GM12891 (cell line): ENCODE data around the gene GUCA1A.

Experiments used
- DNase-seq: peaks from one replicate; pipeline ENCODE4 v3.0.0; 2011; ENCODE audit warnings: low spot score; ENCODE audit not compliant: insufficient read length
- FAIRE-seq: peaks from 2 replicates; lab custom pipeline; 2011; peaks lifted over from hg19 to GRCh38; lab: Jason Lieb, UNC
- PAX5 ChIP-seq: IDR thresholded peaks from 2 replicates; pipeline ENCODE4 v1.6.1; 2011; ENCODE audit warnings: low read length, moderate library complexity, mild to moderate bottlenecking; ENCODE audit not compliant: insufficient read depth, severe bottlenecking
- POLR2A ChIP-seq: IDR thresholded peaks from 2 replicates; pipeline ENCODE4 v1.6.1; 2011; ENCODE audit warnings: low read depth, low read length, control low read depth
- POLR2AphosphoS5 ChIP-seq: IDR thresholded peaks from 2 replicates; pipeline ENCODE4 v1.6.1; 2011; ENCODE audit warnings: low read depth, low read length, control low read depth
- POU2F2 ChIP-seq: IDR thresholded peaks from 2 replicates; pipeline ENCODE4 v1.6.1; 2011; ENCODE audit warnings: low read depth, mild to moderate bottlenecking, control low read depth, low read length, moderate library complexity
- SPI1 ChIP-seq: IDR thresholded peaks from 2 replicates; pipeline ENCODE4 v1.6.1; 2011; ENCODE audit warnings: low read depth, low read length, control low read depth
- TAF1 ChIP-seq: IDR thresholded peaks from 2 replicates; pipeline ENCODE4 v1.6.1; 2011; ENCODE audit warnings: low read depth, low read length, control low read depth

Gene GUCA1A

GRCh38 chr6:42135722-42136121 lies 37.4 kb upstream of the GUCA1A start:
- FAIRE-seq (no peak), DNase-seq (no peak)
- TF ChIP-seq POU2F2, result no peak
- TF ChIP-seq SPI1, result no peak
- TF ChIP-seq TAF1, result no peak
- TF ChIP-seq POLR2A, result no peak

DNA sequence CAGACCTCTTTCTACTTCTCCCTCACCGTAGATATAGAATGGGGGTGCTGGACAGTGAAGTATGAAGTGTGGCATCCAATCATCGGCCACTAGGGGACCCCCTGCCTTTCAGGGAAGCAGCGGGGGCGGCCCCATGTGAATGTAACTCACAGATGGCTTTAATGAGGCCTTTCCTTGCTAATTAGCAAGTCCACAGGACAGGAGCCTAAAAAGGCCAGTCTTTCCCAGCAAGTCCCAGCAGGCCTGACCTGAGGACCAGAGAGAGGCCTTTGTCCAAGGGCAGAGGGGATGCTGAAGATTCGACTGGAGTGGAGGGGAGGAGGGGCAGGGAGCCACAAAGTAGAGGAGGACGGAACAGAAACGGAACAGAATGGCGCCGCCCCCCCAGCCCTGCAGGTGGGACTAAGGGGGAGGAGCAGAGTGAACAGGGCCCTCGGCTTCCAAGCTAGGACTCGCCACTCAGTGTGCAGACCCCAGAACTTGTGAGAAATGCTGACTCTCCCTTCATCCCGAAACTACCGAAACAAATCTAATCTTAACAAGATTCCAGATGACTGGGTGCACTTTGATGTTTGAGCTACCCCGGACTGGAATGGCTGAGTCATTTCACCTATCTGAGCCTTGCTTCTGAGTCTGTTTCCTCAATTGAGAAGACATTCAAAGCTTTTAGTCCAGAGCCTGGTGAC lies 36.5 kb upstream of the GUCA1A start:
- peak; percentile 72 for DNase-seq
- TF ChIP-seq POLR2AphosphoS5 (no peak), SPI1 (peak; percentile 27; the same call in 1 of the 2 replicates)
- peak; percentile 38 for FAIRE-seq

GRCh38 chr6:42137194-42137753 lies 35.9 kb upstream of the GUCA1A start:
- DNase-seq (no peak), FAIRE-seq (no peak)
- TF ChIP-seq POLR2AphosphoS5 (no peak), POU2F2 (no peak), POLR2A (no peak), TAF1 (no peak), PAX5 (no peak), SPI1 (no peak)

GRCh38 chr6:42138190-42138589 lies 35.0 kb upstream of the GUCA1A start:
- FAIRE-seq, result no peak
- TF ChIP-seq TAF1 (no peak), POLR2AphosphoS5 (no peak), POLR2A (no peak), SPI1 (no peak), POU2F2 (no peak), PAX5 (no peak)
- DNase-seq, result no peak

DNA sequence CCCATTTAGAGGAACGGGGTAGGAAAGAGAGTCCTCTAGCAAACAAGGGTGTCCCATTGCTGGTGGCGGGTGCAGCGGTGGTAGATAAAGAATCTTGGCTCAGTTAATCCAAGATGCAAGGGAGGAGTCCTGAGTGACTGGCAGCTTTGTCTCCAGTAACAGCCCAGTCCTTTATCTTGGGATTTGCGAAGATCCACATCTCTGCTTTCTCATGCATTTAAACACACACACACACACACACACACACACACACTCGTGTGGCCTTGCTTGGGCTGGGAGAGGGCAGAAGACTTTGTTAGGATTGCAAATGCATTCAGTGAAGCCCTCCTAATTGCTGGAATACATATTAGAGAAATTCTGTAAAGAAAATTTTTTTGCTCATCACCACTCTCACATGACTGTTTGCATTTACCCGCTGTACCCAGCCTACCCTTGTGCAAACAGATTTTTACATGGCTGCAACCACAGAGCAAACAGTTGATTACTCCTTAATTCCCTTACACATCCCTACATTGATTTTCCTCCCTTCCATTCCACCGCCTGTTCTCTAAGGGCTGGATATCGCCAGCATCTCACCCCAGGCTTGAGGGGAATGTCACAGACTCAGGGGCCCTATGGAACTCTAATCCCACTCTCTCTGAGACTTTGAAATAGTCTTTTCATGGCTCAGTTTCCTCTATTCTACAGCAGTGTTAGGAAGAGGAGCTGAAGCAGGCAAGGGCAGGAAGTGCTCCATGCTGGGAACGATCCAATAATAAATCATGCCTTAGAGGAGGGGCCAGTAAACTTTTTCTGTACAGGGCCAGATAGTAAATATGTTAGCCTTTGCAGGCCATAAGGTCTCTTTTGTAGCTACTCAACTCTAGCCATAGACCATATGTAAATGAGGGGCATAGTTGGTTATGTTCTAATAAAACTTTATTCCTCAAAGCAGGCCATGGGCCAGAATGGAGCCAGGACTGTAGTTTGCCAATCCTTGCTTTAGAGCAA lies 34.2 kb upstream of the GUCA1A start:
- DNase-seq, result no peak
- FAIRE-seq, result no peak
- TF ChIP-seq POU2F2 (no peak), POLR2A (no peak), PAX5 (no peak), POLR2AphosphoS5 (no peak), SPI1 (no peak), TAF1 (no peak)

- DNase-seq (no peak), FAIRE-seq (no peak)
Measured at GRCh38 chr6:42140032-42140431, 33.1 kb upstream of the GUCA1A start.

GRCh38 chr6:42140756-42141602 lies 32.2 kb upstream of the GUCA1A start:
- FAIRE-seq (no peak), DNase-seq (no peak)
- TF ChIP-seq POU2F2, result no peak
- no peak for TF ChIP-seq TAF1
- no peak for TF ChIP-seq POLR2A
- TF ChIP-seq POLR2AphosphoS5, result no peak
- no peak for TF ChIP-seq PAX5
- no peak for TF ChIP-seq SPI1

More at GRCh38 chr6:42140032-42140431, 33.1 kb upstream of the GUCA1A start:
- TF ChIP-seq SPI1, result peak; percentile 62
- TF ChIP-seq POLR2A, result no peak
- no peak for TF ChIP-seq PAX5

DNA sequence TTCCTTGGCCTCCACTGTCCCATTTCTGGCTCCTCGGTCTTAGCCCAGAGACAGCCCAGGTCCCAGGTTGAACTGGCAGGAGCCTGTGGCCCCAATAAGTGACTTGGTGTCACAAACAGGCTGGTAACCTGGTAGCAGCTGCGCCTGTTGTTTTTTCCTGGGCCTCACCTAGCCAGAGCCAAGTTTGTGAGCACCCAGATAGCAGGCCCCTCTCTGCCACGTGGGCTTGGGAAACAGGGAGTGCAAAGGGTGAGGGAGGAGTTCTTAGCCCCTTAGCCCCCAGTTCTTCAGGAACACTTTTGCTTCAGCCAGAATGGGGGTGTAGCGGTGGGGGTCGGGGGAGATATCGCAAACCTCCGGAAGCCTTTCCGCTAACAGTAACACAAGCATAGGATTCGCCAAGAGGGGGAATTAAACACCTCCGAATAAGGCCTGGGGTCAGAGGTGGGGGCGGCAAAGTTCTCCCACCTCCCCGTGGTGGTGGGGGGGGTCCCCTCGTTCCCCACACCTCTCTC lies 31.5 kb upstream of the GUCA1A start:
- DNase-seq (no peak), FAIRE-seq (no peak)
- TF ChIP-seq POU2F2 (no peak), TAF1 (no peak), POLR2A (no peak), PAX5 (no peak), SPI1 (no peak), POLR2AphosphoS5 (no peak)

- DNase-seq (peak; percentile 32), FAIRE-seq (no peak)
- TF ChIP-seq SPI1 (no peak), PAX5 (no peak), POLR2AphosphoS5 (no peak), TAF1 (no peak), POLR2A (no peak), POU2F2 (no peak)
Measured at GRCh38 chr6:42142118-42142835, 30.9 kb upstream of the GUCA1A start, which contains the start of gene C6orf132. Gene C6orf132 (minus strand): TSS chr6:42142620. CDS start chr6:42142444, 176 bp downstream.
